OCI-LY1 (cell line): ENCODE results near the gene BEAN1.

Experiments used
- H2AFZ ChIP-seq: fragments of 200-600 bp; sonication (generic), shearing (Covaris generic); 2 replicates; pipeline ENCODE4 v1.6.0; 2014; ENCODE audit warnings: antibody characterized with exemption, mild to moderate bottlenecking, low read length
- H3F3A ChIP-seq: fragments of 200-600 bp; sonication (generic), shearing (Covaris generic); 2 replicates; pipeline ENCODE4 v1.6.0; 2014; ENCODE audit warnings: mild to moderate bottlenecking, antibody characterized with exemption, low read length, moderate library complexity; ENCODE audit not compliant: insufficient read depth
- H3K27ac ChIP-seq: fragments of 200-600 bp; sonication (generic); 2 replicates; pipeline ENCODE4 v1.5.1; 2014; ENCODE audit warnings: low read length, mixed run types, mild to moderate bottlenecking, low read depth; ENCODE audit not compliant: poor library complexity, severe bottlenecking
- H3K27me3 ChIP-seq: fragments of 200-600 bp; sonication (generic); 2 replicates; pipeline ENCODE4 v1.6.0; 2014; ENCODE audit warnings: antibody characterized with exemption, mild to moderate bottlenecking, low read length, moderate library complexity; ENCODE audit not compliant: insufficient read depth
- H3K36me3 ChIP-seq: fragments of 200-600 bp; sonication (generic); 2 replicates; pipeline ENCODE4 v1.6.1; 2014; ENCODE audit warnings: mild to moderate bottlenecking, antibody characterized with exemption, low read length, moderate library complexity, mixed read lengths; ENCODE audit not compliant: insufficient read depth
- H3K4me1 ChIP-seq: fragments of 200-600 bp; sonication (generic); 2 replicates; pipeline ENCODE4 v1.5.1; 2014; ENCODE audit warnings: mild to moderate bottlenecking, low read length, moderate library complexity; ENCODE audit not compliant: insufficient read depth, severe bottlenecking
- H3K4me2 ChIP-seq: fragments of 200-600 bp; sonication (generic), shearing (Covaris generic); 2 replicates; pipeline ENCODE4 v1.6.1; 2014; ENCODE audit warnings: low read length
- H3K4me3 ChIP-seq: fragments of 200-600 bp; sonication (generic); 2 replicates; pipeline ENCODE4 v1.5.1; 2014; ENCODE audit warnings: low read length, low read depth, mild to moderate bottlenecking, mixed read lengths; ENCODE audit not compliant: poor library complexity, severe bottlenecking
- H3K79me2 ChIP-seq: fragments of 200-600 bp; shearing (Covaris generic); 2 replicates; pipeline ENCODE4 v1.6.1; 2016; ENCODE audit warnings: mixed run types, low read length, mixed read lengths; ENCODE audit not compliant: insufficient read depth
- H3K9ac ChIP-seq: fragments of 200-600 bp; sonication (generic), shearing (Covaris generic); 2 replicates; pipeline ENCODE4 v1.6.1; 2014; ENCODE audit warnings: mild to moderate bottlenecking, low read length, mixed read lengths
- H3K9me2 ChIP-seq: fragments of 200-600 bp; sonication (generic), shearing (Covaris generic); 2 replicates; pipeline ENCODE4 v1.6.1; 2014; ENCODE audit warnings: low read depth, mild to moderate bottlenecking, low read length, mixed read lengths
- H3K9me3 ChIP-seq: fragments of 200-600 bp; shearing (Covaris generic); 2 replicates; pipeline ENCODE4 v1.6.1; 2014; ENCODE audit warnings: low read length, mixed read lengths
- H4K20me1 ChIP-seq: fragments of 200-600 bp; sonication (generic), shearing (Covaris generic); 2 replicates; pipeline ENCODE4 v1.6.0; 2016; ENCODE audit warnings: mild to moderate bottlenecking, low read length; ENCODE audit not compliant: insufficient read depth
- CTCF ChIP-seq: fragments of 200-600 bp; sonication (generic), shearing (Covaris generic); IDR thresholded peaks from 2 replicates; pipeline ENCODE4 v1.5.1; 2017; ENCODE audit warnings: mild to moderate bottlenecking, antibody characterized with exemption, low read length, moderate library complexity, mixed read lengths
- EZH2 ChIP-seq: fragments of 200-600 bp; sonication (generic), shearing (Covaris generic); IDR thresholded peaks from 2 replicates; pipeline ENCODE4 v1.8.0; 2017; ENCODE audit warnings: borderline replicate concordance, mixed run types, mild to moderate bottlenecking, antibody characterized with exemption, low read length, moderate library complexity, mixed read lengths

The BEAN1 gene

GRCh38 chr16:66403531-66404145 lies 23.5 kb upstream of the BEAN1 start:
- H3K9ac ChIP-seq, result no peak overlapping the region
- no peak overlapping the region for H3K4me3 ChIP-seq
- no peaks in the 10 kb centered on the region for H3F3A ChIP-seq
- H3K4me1 ChIP-seq, result peaks cover 15% of the 10 kb centered on the region
- no peaks in the 10 kb centered on the region for H3K36me3 ChIP-seq
- no peaks in the 10 kb centered on the region for H3K79me2 ChIP-seq
- no peaks in the 10 kb centered on the region for H4K20me1 ChIP-seq
- H3K4me2 ChIP-seq, result no peak overlapping the region
- H3K27me3 ChIP-seq, result peaks cover 7% of the 10 kb centered on the region
- TF ChIP-seq CTCF (no peak), EZH2 (no peak)
- H3K9me2 ChIP-seq, result no peaks in the 10 kb centered on the region
- no peaks in the 10 kb centered on the region; the same call in 1 of the 2 replicates for H3K9me3 ChIP-seq
- H2AFZ ChIP-seq, result no peak overlapping the region
- H3K27ac ChIP-seq, result no peak overlapping the region

- H3K9me3 ChIP-seq, result no peaks in the 10 kb centered on the region; the same call in 1 of the 2 replicates
- H4K20me1 ChIP-seq, result no peaks in the 10 kb centered on the region
- no peaks in the 10 kb centered on the region for H3K9me2 ChIP-seq
- no peak overlapping the region for H3K27ac ChIP-seq
- no peaks in the 10 kb centered on the region for H3F3A ChIP-seq
- no peaks in the 10 kb centered on the region for H3K79me2 ChIP-seq
- no peak overlapping the region for H3K9ac ChIP-seq
- TF ChIP-seq EZH2 (no peak), CTCF (no peak)
- no peaks in the 10 kb centered on the region for H3K36me3 ChIP-seq
- H3K4me1 ChIP-seq, result peaks cover 17% of the 10 kb centered on the region
- H3K27me3 ChIP-seq, result peaks cover 4% of the 10 kb centered on the region
- no peak overlapping the region for H2AFZ ChIP-seq
- H3K4me2 ChIP-seq, result no peak overlapping the region
- H3K4me3 ChIP-seq, result no peak overlapping the region
These were observed 21.9 kb upstream of the BEAN1 start for GRCh38 chr16:66405057-66405783.

- peak; percentile 81 for TF ChIP-seq CTCF
- TF ChIP-seq EZH2, result no peak
- no peak overlapping the region for H2AFZ ChIP-seq
- no peaks in the 10 kb centered on the region for H4K20me1 ChIP-seq
- no peaks in the 10 kb centered on the region for H3K79me2 ChIP-seq
- H3K9me3 ChIP-seq, result no peaks in the 10 kb centered on the region; the same call in 1 of the 2 replicates
- peak overlapping the region; percentile 74 for H3K4me2 ChIP-seq
- H3K27ac ChIP-seq, result no peak overlapping the region
- peaks cover 17% of the 10 kb centered on the region for H3K4me1 ChIP-seq
- peak overlapping the region; percentile 29; the same call in 1 of the 2 replicates for H3K9ac ChIP-seq
- no peaks in the 10 kb centered on the region for H3F3A ChIP-seq
- H3K9me2 ChIP-seq, result no peaks in the 10 kb centered on the region
- peak overlapping the region; percentile 51 for H3K4me3 ChIP-seq
- peaks cover 4% of the 10 kb centered on the region for H3K27me3 ChIP-seq
- no peaks in the 10 kb centered on the region for H3K36me3 ChIP-seq
These were observed 20.4 kb upstream of the BEAN1 start for GRCh38 chr16:66406534-66407221.
